Ramos (cell line): Measurements from ENCODE around the gene GNB1L.
"Not testable (repeated sequence)": the region's sequence is repeated elsewhere in the genome, so short reads cannot be mapped to it uniquely, and the experiment has no call there.

Experiments
- in situ Hi-C: fragments of 300-500 bp; cut with MboI; formaldehyde crosslinking; loops from one replicate; pipeline ENCODE4 v1.14.3; 2022; ENCODE audit warnings: low sequenced_read_pairs; ENCODE audit not compliant: unreplicated experiment

GNB1L gene

GRCh38 chr22:19890502-19891316 lies 36.0 kb upstream of the GNB1L start:
- in situ Hi-C loops = no loop called here

GRCh38 chr22:19889951-19890350 lies 35.3 kb upstream of the GNB1L start:
- in situ Hi-C loops = no loop called here

- in situ Hi-C loops = no loop called here
Measured at GRCh38 chr22:19888131-19888746, 33.6 kb upstream of the GNB1L start.

GRCh38 chr22:19887256-19887985 lies 32.7 kb upstream of the GNB1L start:
- in situ Hi-C loops = no loop called here

- in situ Hi-C loops = no loop called here
Measured at GRCh38 chr22:19886605-19887255, 32.1 kb upstream of the GNB1L start.

GRCh38 chr22:19885841-19886592 lies 31.3 kb upstream of the GNB1L start:
- in situ Hi-C loops = no loop called here

- in situ Hi-C loops = no loop called here
Measured at GRCh38 chr22:19884954-19885751, 30.5 kb upstream of the GNB1L start.

- in situ Hi-C loops = no loop called here
Measured at GRCh38 chr22:19884161-19884953, 29.7 kb upstream of the GNB1L start.

GRCh38 chr22:19883446-19883845 lies 28.8 kb upstream of the GNB1L start:
- in situ Hi-C loops = not testable (repeated sequence)

GRCh38 chr22:19882446-19883381 lies 28.0 kb upstream of the GNB1L start:
- in situ Hi-C loops = no loop called here

GRCh38 chr22:19880786-19881569 lies 26.3 kb upstream of the GNB1L start:
- in situ Hi-C loops = no loop called here

- in situ Hi-C loops = no loop called here
Measured at GRCh38 chr22:19879992-19880785, 25.5 kb upstream of the GNB1L start.

GRCh38 chr22:19879643-19879991 lies 24.9 kb upstream of the GNB1L start:
- in situ Hi-C loops = no loop called here

- in situ Hi-C loops = no loop called here
Measured at GRCh38 chr22:19879246-19879570, 24.5 kb upstream of the GNB1L start.

- in situ Hi-C loops = no loop called here
Measured at GRCh38 chr22:19878461-19879245, 24.0 kb upstream of the GNB1L start.
